T47D (cell line): Measurements from ENCODE around the gene SPATS2L.

ENCODE experiments used
- DNase-seq, 2 experiments: peaks; one replicate each; pipeline versions ENCODE4 v3.0.0 to v3.0.0-alpha.2; 2011 to 2012; ENCODE audit warnings: low read depth in 1 of 2, low spot score in 1 of 2
- JUND ChIP-seq: IDR thresholded peaks from 2 replicates; pipeline ENCODE4 v1.6.1; 2012; ENCODE audit warnings: low read depth
- in situ Hi-C: cut with HindIII; loops from 2 replicates; pipeline ENCODE4 v1.10.0; 2016; ENCODE audit warnings: low sequenced_read_pairs, low pct_unique_long_range_greater_than_20kb

The SPATS2L gene, protein sequence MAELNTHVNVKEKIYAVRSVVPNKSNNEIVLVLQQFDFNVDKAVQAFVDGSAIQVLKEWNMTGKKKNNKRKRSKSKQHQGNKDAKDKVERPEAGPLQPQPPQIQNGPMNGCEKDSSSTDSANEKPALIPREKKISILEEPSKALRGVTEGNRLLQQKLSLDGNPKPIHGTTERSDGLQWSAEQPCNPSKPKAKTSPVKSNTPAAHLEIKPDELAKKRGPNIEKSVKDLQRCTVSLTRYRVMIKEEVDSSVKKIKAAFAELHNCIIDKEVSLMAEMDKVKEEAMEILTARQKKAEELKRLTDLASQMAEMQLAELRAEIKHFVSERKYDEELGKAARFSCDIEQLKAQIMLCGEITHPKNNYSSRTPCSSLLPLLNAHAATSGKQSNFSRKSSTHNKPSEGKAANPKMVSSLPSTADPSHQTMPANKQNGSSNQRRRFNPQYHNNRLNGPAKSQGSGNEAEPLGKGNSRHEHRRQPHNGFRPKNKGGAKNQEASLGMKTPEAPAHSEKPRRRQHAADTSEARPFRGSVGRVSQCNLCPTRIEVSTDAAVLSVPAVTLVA

DNA sequence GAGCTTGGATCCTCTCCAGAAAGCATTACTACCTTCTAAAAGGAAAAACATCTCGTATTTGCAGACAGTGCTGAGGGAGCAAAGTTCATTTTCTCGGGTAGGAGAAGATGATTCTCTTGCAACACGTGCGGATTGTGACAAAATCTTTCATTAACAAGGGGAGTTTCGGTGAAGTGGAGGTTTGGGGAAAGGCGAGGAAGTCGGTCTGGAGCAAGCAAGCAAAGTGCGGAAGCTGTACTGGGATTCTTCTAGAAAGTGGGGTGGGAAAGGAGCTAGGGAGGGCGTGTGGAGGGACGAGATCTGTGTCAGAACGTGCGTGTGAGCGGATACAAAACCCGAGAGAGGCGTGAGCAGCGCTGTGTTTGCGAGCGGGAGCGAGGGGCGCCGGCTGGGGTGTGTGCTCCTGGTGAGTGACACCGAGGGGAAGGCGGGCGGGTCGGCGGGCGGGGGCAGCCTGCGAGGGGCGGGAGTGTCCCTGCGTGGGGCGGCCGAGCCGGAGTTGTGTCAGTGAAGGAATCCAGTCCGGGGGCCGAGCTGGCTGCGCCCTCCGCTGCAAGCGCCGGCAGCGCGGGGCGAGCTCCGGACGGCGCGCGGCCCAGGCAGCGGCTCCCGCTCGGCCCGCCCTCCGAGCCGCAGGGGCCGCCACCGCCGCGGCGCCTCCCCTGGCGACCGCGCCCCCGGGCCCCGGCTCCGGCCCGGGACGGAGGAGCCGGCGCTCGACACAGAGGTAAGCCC is at the start of gene SPATS2L:
Gene SPATS2L, plus strand, starts transcription at position 498 of the 735 bp plus-strand sequence. CDS start 82,552 bp downstream, outside the sequence.
- in situ Hi-C loops = no loop called here
- DNase-seq = peak; percentile 52 to 70
- no peak for TF ChIP-seq JUND

DNA sequence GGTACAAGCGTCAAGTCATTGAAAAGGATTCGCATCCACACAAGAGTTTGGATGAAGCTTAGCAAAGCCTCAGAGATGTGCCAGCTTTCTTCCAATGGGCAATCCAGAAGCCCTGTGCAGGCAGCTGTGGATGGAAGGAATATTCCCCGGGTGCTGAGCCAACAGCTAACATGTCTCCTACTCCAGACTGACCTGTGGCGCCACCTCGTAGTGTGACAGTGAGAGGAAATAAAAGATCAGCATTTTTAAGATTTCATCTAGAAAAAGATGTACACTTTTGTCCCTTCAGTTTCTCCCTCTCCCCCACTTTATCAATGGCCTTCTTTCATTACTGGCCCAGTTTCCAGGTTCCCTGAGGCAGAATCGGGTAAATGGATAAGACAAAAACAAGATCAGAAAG is 48.9 kb upstream of the SPATS2L start:
- in situ Hi-C loops = no loop called here
- no peak for TF ChIP-seq JUND
- DNase-seq = no peak

DNA sequence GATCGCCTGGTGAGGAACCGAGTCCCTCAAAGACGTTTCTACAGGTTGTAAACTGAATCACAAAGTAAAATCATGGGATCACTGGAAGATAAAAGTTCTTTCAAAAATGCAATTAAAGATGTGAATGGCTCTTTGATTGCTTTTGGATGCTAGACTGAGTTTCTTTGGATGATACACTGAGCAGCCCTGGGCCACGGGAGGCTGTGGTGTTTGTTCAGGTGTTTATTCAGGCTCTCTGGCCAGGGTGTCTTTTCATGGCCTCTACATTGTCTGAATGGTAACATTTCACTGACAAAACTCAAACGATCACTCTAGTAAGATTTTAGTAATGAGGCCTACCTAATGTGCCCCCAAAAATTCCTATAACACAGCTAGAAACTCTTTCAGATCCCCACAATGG is 48.4 kb upstream of the SPATS2L start:
- TF ChIP-seq JUND = no peak
- in situ Hi-C loops = no loop called here
- DNase-seq = no peak

DNA sequence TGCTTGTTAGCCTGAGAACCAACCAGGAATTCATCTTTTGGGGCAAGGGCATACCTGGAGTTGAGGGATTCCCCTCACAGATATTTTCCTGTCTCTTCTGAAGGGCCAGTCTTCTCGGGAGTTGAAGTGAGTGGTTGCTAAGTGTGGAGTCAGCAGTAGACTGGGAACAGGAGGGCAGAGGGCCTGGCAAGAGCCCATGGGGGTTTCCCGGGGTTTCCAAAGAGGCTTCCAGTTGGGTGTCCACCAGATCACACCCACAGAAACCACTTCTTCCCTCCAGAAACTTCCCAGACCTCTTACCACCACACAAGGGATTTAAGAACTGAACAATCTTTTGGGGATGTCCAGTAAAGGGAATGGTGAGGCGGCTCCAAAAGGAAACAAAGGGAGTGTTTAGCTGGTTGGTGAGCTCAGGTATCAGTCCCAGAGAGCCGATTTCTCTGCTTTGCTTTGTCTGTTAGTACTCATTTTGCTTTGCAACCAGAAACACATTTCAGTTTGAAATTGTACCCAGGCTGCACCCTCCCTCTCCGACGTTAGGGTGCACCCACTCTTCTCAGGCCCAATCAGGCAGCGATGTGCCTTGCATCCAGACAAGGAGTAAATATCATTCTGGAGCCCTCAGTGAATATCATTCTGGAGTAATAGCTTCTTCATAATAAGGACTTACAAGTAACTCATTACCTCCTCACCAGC is 47.5 kb upstream of the SPATS2L start:
- in situ Hi-C loops = no loop called here
- no peak for DNase-seq

DNA sequence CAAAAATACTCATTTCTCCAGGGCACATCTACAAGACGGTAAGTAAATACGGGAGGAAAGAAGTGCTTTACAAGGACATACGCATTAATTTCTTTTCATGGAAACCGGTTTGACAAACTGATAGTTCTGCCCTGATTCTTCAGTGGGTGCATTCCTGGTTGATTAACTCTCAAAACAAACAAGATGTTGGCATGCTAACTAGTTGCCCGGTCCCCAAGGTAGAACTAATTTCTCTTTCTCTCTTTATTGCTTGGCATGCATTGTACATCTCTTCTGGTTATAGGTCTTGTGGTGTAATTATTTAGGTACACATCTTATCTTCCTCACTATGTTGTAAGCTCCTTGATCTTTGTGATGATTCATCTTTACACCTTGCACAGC is 46.9 kb upstream of the SPATS2L start:
- no peak for TF ChIP-seq JUND
- in situ Hi-C loops = no loop called here
- peak in 1 of 2 experiments; percentile 53 for DNase-seq

More for the DNA sequence above, 47.5 kb upstream of the SPATS2L start:
- TF ChIP-seq JUND = no peak

DNA sequence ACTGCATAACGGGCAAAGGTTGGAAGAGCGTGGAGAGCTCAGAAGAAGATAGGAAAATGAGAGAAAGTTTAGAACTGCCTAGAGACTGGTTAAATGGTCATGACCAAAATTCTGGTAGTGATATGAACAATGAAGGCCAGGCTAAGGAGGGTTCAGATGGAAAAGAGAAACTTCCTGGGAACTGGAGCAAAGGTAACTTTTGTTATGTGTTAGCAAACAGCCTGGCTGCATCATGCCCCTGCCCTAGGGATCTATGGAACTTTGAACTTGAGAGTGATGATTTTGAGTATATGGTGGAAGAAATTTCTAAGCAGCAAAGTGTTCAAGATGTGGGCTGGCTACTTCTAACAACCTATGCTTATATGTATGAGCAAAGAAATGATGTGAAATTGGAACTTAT is 44.4 kb upstream of the SPATS2L start:
- DNase-seq = no peak
- no peak for TF ChIP-seq JUND
- in situ Hi-C loops = no loop called here

DNA sequence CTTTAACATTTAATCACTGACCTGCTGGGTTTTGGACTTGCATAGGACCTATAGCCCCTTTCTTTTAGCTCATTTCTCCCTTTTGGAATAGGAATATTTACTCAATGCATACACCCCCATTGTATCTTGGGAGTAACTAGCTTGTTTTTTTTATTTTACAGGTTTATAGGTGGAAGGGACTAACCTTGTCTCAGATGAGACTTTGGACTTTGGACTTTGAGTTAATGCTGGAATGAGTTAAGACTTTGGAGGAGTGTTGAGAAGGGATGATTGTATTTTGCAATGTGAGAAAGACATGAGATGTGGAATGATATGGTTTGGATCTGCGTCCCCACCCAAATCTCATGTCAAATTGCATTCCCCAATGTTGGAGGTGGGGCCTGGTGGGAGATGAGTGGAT is 43.2 kb upstream of the SPATS2L start:
- no peak for DNase-seq

DNA sequence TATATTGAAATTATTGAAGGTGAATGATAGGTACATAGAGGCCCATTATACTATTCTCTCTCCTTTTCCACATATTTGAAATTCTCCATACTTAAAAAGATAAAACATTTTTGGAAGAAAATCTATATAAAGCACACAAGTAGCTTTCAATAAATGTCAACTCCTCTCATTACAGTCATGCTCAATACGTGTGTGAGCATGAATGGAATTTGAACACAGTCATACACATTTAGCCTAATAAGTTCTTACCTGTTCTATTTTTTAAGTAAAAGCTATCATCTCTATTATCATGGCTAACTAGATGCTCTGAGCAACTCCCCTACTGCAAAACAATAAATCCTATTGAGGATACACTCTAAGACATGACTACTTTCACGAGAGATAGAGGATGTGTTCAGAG is 41.9 kb upstream of the SPATS2L start:
- TF ChIP-seq JUND = no peak
- DNase-seq = no peak
- in situ Hi-C loops = no loop called here

More for the DNA sequence above, 43.2 kb upstream of the SPATS2L start:
- in situ Hi-C loops = no loop called here
- no peak for TF ChIP-seq JUND

DNA sequence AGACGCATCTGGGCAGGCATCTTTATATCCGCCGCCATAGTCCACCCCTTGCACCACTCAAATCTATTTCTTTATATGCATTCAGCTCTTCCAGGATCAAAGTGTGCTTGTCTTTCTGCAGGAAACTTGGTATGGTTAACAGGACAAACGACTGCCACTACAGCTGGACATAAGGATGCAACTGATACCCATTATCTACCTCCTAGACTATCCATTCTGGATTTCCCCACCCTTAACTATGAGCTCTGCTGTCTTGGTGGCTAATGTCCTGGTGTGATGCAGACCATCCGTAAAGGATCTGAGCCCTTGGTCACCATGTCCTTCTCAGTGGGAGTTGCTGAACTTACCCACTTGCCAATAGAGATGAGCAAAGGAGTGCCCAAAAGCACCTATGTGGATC is 40.1 kb upstream of the SPATS2L start:
- in situ Hi-C loops = no loop called here
- TF ChIP-seq JUND = no peak
- no peak for DNase-seq

DNA sequence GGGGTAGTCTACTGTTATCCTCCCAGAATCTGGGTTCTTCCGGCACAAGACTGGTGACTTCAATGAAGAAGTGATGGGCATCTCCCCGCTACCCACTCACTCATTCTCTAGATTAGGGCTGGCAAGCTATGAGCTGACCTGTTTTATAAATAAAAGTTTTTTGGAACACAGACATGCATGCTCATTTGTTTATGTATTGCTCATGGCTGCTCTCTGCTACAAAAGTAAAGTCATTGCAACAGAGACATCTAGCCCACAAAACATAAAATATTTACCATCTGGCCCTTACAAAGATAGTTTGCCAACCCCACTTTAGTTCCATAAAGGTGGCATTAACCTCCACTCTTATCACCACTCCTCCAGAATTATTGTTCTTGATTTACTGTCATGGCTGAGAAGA is 39.1 kb upstream of the SPATS2L start:
- TF ChIP-seq JUND = no peak
- in situ Hi-C loops = no loop called here
- no peak for DNase-seq

DNA sequence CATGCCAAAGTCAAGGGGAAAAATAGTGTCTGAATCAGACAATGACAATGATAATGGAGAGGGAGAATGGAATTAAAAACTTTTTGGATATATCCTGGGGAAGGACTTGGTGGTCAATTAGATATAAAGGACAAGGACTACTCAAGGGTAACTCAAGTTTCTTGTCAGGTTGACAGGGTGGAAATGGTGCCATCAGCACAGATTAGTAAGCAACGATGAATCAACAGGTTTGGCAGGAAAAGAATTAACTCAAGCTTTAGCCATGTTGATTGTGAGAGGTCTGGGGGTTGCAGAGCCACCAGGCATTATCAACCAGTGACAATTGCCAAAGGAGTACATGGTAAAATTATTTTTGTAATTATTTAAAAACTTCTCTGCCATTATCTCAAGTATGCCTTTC is 35.8 kb upstream of the SPATS2L start:
- no peak for DNase-seq
- in situ Hi-C loops = no loop called here
- TF ChIP-seq JUND = no peak

DNA sequence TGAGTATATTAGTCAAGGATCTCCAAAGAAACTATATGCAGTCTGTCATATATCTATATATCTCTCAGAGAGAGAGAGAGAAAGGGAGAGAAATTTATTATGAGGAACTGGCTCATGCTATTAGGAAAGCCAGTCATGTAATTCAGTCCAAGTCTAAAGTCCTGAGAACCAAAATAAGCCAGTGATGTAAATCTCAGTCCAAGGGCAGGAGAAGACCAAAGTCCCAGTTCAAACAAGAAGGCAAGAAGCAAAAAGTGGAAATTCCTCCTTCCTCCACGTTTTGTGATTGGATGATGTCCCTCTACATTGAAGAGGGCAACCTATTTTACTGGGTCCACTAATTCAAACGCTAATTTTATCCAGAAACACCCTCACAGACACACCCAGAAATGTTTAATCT is 34.2 kb upstream of the SPATS2L start:
- no peak for DNase-seq
- in situ Hi-C loops = no loop called here
- no peak for TF ChIP-seq JUND
